Bone marrow (tissue), 2 donors: ENCODE results near the gene CXCR2.
A peak's percentile ranks its signal among the peaks of the same experiment; 100 is the strongest.
"Not testable (repeated sequence)": the region's sequence is repeated elsewhere in the genome, so short reads cannot be mapped to it uniquely, and the experiment has no call there.

ENCODE experiments used
- DNase-seq, 2 donors: peaks; one replicate each; lab custom pipeline; 2025; lab: John Stamatoyannopoulos, UW

Gene CXCR2

GRCh38 chr2:218130377-218130776, 4.5 kb downstream of the CXCR2 start:
- DNase-seq, result no peak

GRCh38 chr2:218130822-218131221, 5.0 kb downstream of the CXCR2 start:
- DNase-seq, result no peak

GRCh38 chr2:218137514-218137913, 11.7 kb downstream of the CXCR2 start:
- no peak for DNase-seq

- no peak for DNase-seq
These were observed 12.2 kb downstream of the CXCR2 start for GRCh38 chr2:218138047-218138446.

- no peak for DNase-seq
These were observed 19.3 kb downstream of the CXCR2 start for GRCh38 chr2:218145124-218145523.

- DNase-seq, result no peak
These were observed 20.2 kb downstream of the CXCR2 start for GRCh38 chr2:218146056-218146455.

GRCh38 chr2:218149098-218149497, 23.3 kb downstream of the CXCR2 start:
- DNase-seq, result no peak

- DNase-seq, result no peak
These were observed 24.1 kb downstream of the CXCR2 start for GRCh38 chr2:218149848-218150440.

GRCh38 chr2:218152172-218152571, 26.3 kb downstream of the CXCR2 start:
- no peak for DNase-seq

GRCh38 chr2:218152777-218153176, 26.9 kb downstream of the CXCR2 start:
- no peak for DNase-seq

- DNase-seq, result no peak
These were observed 30.2 kb downstream of the CXCR2 start for GRCh38 chr2:218155953-218156479.

- no peak for DNase-seq
These were observed 35.8 kb downstream of the CXCR2 start for GRCh38 chr2:218161644-218162043.

- no peak for DNase-seq
These were observed 37.0 kb downstream of the CXCR2 start for GRCh38 chr2:218162814-218163213.

GRCh38 chr2:218166791-218167190, 41.0 kb downstream of the CXCR2 start, which contains the start of gene CXCR1:
CXCR1 (minus strand) TSS chr2:218166962; CDS start chr2:218165211, 1,751 bp downstream.
- no peak for DNase-seq

- no peak for DNase-seq
These were observed 42.2 kb downstream of the CXCR2 start for GRCh38 chr2:218168016-218168415.

- DNase-seq, result peak in 1 of 2 donors; percentile 59
These were observed 43.0 kb downstream of the CXCR2 start for GRCh38 chr2:218168635-218169462.

- no peak for DNase-seq
These were observed 44.1 kb downstream of the CXCR2 start for GRCh38 chr2:218169757-218170546.

GRCh38 chr2:218171744-218172143, 45.9 kb downstream of the CXCR2 start:
- DNase-seq, result not testable (repeated sequence)

GRCh38 chr2:218172845-218173244, 47.0 kb downstream of the CXCR2 start:
- no peak for DNase-seq

- DNase-seq, result no peak
These were observed 54.0 kb downstream of the CXCR2 start for GRCh38 chr2:218179782-218180181.

- no peak for DNase-seq
These were observed 54.8 kb downstream of the CXCR2 start for GRCh38 chr2:218180467-218181114.

GRCh38 chr2:218184331-218184730, 58.5 kb downstream of the CXCR2 start:
- no peak for DNase-seq
